RWPE2 (cell line): ENCODE measurements around the gene PRPF19.

Experiments used
- ATAC-seq: fragments of 200-7000 bp; cut with Tn5 transposase; 3 replicates; pipeline ENCODE4 v1.9.1; 2021; ENCODE audit warnings: low read depth
- DNase-seq: peaks from one replicate; pipeline ENCODE4 v3.0.0-alpha.2; 2020; ENCODE audit warnings: low spot score
- H3K27ac ChIP-seq: fragments of 450-650 bp; 2 replicates; pipeline ENCODE4 v1.5.1; 2017; ENCODE audit warnings: mild to moderate bottlenecking; ENCODE audit not compliant: poor library complexity, severe bottlenecking
- H3K27me3 ChIP-seq: fragments of 250-450 bp; sonication (Bioruptor Pico); 2 replicates; pipeline ENCODE4 v1.5.1; 2021; ENCODE audit warnings: mild to moderate bottlenecking, moderate library complexity; ENCODE audit not compliant: insufficient read depth, poor library complexity, severe bottlenecking
- H3K36me3 ChIP-seq: fragments of 250-450 bp; sonication (Bioruptor Pico); 2 replicates; pipeline ENCODE4 v1.5.1; 2020; ENCODE audit warnings: low read depth, mild to moderate bottlenecking, moderate library complexity
- H3K4me1 ChIP-seq: fragments of 250-450 bp; sonication (Bioruptor Pico); 2 replicates; pipeline ENCODE4 v1.5.1; 2021; ENCODE audit warnings: mild to moderate bottlenecking, moderate library complexity; ENCODE audit not compliant: insufficient read depth, poor library complexity, severe bottlenecking
- H3K4me3 ChIP-seq: fragments of 250-450 bp; sonication (Bioruptor Pico); 2 replicates; pipeline ENCODE4 v1.5.1; 2021; ENCODE audit warnings: mild to moderate bottlenecking, moderate library complexity; ENCODE audit not compliant: severe bottlenecking
- H3K9me3 ChIP-seq: fragments of 250-450 bp; sonication (Bioruptor Pico); 2 replicates; pipeline ENCODE4 v1.5.1; 2021; ENCODE audit warnings: mild to moderate bottlenecking, moderate library complexity; ENCODE audit not compliant: severe bottlenecking
- CTCF ChIP-seq: fragments of 450-650 bp; IDR thresholded peaks from one replicate; pipeline ENCODE4 v1.5.1; 2017; ENCODE audit warnings: mild to moderate bottlenecking, moderate library complexity; ENCODE audit not compliant: poor library complexity, severe bottlenecking

Gene PRPF19

GRCh38 chr11:60951904-60952741 is 45.7 kb upstream of the PRPF19 start, which contains the start of gene SLC15A3:
TSS of gene SLC15A3 (minus strand) at chr11:60952176. CDS start at chr11:60951551, 625 bp downstream.
- H3K27ac ChIP-seq, result no peak within 1 kb of the TSS
- no peak for DNase-seq
- TF ChIP-seq CTCF, result no peak
- ATAC-seq, result no peak
- no peaks in the 10 kb centered on the region for H3K36me3 ChIP-seq
- H3K4me1 ChIP-seq, result no peaks in the 10 kb centered on the region
- no peaks in the 10 kb centered on the region for H3K9me3 ChIP-seq
- H3K27me3 ChIP-seq, result no peaks in the 10 kb centered on the region
- no peak within 1 kb of the TSS for H3K4me3 ChIP-seq

GRCh38 chr11:60951606-60951903 is 45.2 kb upstream of the PRPF19 start:
- Histone ChIP-seq H3K36me3 (no peaks in the 10 kb centered on the region), H3K4me3 (no peak overlapping the region), H3K9me3 (no peaks in the 10 kb centered on the region), H3K4me1 (no peaks in the 10 kb centered on the region), H3K27me3 (no peaks in the 10 kb centered on the region), H3K27ac (no peak overlapping the region)
- no peak for ATAC-seq
- DNase-seq, result no peak
- TF ChIP-seq CTCF, result no peak

- TF ChIP-seq CTCF, result no peak
- DNase-seq, result no peak
- Histone ChIP-seq H3K4me3 (no peak overlapping the region), H3K4me1 (no peaks in the 10 kb centered on the region), H3K9me3 (no peaks in the 10 kb centered on the region), H3K27ac (no peak overlapping the region), H3K27me3 (no peaks in the 10 kb centered on the region), H3K36me3 (no peaks in the 10 kb centered on the region)
- ATAC-seq, result no peak
Observed at GRCh38 chr11:60950933-60951605, 44.7 kb upstream of the PRPF19 start.

- no peak overlapping the region for H3K4me3 ChIP-seq
- H3K27me3 ChIP-seq, result no peaks in the 10 kb centered on the region
- no peaks in the 10 kb centered on the region for H3K9me3 ChIP-seq
- DNase-seq (no peak), ATAC-seq (no peak)
- no peak overlapping the region for H3K27ac ChIP-seq
- H3K36me3 ChIP-seq, result no peaks in the 10 kb centered on the region
- TF ChIP-seq CTCF, result no peak
- H3K4me1 ChIP-seq, result no peaks in the 10 kb centered on the region
Observed at GRCh38 chr11:60950024-60950423, 43.6 kb upstream of the PRPF19 start.

GRCh38 chr11:60948250-60948649 is 41.9 kb upstream of the PRPF19 start:
- DNase-seq, result no peak

More at GRCh38 chr11:60948250-60948649, 41.9 kb upstream of the PRPF19 start:
- Histone ChIP-seq H3K4me3 (no peak overlapping the region), H3K36me3 (no peaks in the 10 kb centered on the region), H3K9me3 (no peaks in the 10 kb centered on the region), H3K4me1 (no peaks in the 10 kb centered on the region), H3K27me3 (no peaks in the 10 kb centered on the region), H3K27ac (no peak overlapping the region)
- ATAC-seq, result no peak
- TF ChIP-seq CTCF, result no peak
